HuH-7 (cell line): ENCODE data around the gene MIS18A.

Experiments used
- DNase-seq: peaks from one replicate; pipeline ENCODE4 v3.0.0; 2011; ENCODE audit warnings: low spot score

The MIS18A gene

DNA sequence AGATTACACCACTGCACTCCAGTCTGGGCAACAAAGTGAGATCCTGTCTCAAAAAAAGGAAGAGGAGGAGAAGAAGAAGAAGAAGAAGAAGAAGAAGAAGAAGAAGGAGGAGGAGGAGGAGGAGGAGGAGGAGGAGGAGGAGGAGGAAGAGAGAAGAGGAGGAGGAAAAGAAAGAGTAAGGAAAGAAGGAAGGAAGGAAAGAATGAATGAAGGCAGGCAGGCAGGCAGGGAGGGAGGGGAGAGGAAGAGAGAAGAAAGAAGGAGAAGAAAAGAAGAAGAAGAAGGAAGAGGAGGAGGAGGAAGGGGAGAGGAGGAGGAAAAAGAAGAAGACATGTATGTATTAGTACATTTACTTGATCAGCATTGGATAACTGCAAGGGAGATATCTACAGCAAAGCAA is 26.7 kb downstream of the MIS18A start:
- DNase-seq: no peak

- DNase-seq: no peak
These were observed 29.2 kb downstream of the MIS18A start for GRCh38 chr21:32249511-32250280.

DNA sequence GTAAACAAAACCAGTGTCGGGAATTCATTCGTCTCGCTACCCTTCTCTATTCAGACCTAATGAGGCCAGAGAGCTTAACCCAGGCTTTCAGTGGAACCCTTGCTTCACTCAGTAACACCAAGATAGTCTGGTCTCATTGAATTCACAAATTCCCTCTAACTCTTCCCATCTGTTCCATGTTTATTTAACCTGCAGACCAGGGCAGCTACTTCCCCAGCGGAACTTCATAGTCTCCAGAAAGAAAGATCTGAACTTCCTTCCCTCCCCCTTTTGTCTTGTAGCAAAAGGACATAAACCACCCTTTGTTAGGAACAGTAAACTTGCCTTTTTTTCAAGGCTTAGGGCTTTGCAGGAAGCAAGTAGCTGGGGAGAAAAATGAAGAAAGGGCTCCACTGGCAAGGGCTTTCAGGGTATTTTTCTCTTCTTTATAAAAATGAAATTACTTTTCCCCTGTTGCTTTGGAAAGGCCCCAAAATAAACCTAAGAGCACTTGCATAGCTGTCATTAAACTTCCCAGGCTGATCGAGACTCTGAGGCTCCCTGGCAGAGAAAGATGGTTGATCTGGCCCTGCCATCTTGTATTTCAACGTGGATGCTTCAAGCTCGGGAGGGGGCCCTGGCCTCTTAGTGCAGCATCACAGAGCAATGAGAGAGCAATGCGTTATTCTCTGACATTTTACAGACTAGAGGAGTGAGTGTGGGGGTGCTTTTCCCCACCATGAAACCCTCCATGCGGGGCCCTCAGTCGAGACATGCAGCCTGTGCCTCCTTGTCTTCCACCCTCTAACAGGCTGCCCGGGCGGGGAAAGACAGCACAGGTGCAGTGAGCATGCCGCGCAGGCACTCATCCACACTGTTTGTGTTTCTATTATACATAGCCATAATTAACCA is 30.0 kb downstream of the MIS18A start:
- no peak for DNase-seq

GRCh38 chr21:32246571-32247140 is 32.2 kb downstream of the MIS18A start:
- DNase-seq: no peak

- DNase-seq: no peak
These were observed 32.9 kb downstream of the MIS18A start for GRCh38 chr21:32245971-32246370.

DNA sequence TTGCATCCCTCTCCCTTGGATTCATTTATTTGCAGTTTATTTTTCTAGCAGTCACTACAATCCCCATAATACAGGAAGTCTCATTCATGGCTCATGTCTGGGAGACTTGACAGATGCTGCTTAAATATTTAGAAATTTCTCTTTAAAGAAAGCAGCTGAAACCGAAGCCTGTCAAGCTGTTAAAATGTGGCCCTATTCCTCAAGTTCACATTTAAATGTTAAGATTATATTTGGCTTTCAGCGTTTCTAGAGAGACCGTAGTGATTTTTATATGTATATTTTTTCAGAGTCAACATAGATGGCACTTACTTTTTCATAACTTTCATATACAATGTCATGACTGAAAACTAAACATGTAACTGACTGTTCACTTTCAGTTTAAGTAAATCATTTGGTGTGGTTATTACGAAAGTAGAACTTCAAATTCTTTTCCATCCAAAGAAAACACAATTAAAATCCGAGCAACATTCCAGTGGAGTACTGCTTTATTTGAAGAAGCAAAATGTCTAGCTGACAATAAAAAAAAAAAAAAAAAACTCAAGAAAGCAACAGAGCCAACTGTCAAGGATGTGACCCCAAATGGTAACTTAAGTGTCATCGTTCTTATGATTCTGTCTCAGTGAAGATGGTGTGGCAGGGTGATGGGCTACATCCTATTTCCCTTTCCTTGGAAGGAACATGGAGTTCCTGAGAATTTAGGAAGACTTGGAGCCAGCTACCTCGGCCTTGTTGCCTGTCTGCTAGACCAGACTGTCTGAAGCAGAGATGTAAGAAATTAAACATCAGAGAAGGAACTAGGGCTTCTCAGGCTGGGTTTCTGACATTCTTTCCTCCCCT is 37.8 kb downstream of the MIS18A start:
- DNase-seq: no peak

GRCh38 chr21:32239551-32239950 is 39.3 kb downstream of the MIS18A start:
- DNase-seq: no peak

- no peak for DNase-seq
These were observed 40.8 kb downstream of the MIS18A start for GRCh38 chr21:32238063-32238462.

GRCh38 chr21:32237021-32237420 is 41.8 kb downstream of the MIS18A start:
- no peak for DNase-seq

DNA sequence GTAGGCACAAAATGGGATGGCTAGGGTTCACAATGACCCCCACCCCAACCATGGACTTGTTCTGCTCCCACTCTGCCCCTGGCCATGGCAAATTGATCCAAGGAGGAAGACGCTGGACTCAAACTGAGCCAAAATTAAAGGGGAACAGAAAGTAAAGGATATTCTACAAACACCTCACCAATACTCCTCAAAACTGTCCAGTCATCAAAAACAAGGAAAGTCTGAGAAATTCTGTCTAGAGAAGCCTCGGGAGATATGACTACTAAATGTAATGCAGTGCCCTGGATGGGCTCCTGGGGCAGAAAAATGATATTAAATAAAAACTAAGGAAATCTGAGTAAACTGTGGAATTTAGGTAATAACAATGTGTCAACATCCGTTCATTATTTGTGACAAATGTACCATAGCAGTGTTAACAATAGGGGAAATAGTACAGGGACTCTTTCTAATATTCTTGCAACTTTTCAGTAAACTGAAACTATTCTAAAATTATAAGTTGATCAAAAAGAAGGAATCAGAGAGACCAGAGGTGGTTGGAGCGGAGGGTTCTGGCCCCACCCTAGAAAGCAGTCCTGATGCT is 45.0 kb downstream of the MIS18A start:
- DNase-seq: no peak

DNA sequence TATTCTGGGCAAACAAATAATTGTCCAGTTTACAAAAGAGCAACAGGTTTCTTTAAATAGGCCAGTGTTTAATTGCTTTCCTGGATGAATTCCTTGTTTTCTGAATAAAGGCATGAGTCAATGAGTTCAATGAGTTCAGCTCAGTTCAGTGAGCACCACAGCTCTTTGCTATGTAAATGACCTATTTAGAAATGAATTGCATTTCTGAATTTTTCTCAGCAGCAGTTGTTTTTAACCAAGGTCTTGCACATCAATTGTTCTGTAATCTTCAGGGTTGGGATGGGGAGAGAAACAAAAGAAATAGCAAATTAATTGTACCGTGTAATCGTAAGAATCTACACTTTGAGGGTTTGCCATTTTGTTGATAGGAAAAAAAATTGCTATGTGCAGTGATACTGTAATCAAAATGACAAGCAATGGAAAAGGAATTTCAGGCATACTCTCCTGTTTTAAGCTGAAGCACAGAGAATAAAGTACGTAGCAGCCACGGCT is 45.7 kb downstream of the MIS18A start:
- DNase-seq: no peak

GRCh38 chr21:32226444-32226843 is 52.4 kb downstream of the MIS18A start:
- no peak for DNase-seq
